Measurements from ENCODE around the gene LBH. TPM values are rescaled to one million over a fixed set of nuclear protein-coding genes. Genes with fewer than 3 reads are reported as not detected.

The LBH gene
- total RNA-seq, 2 experiments from 2014 or later: 127 to 130 TPM

- CTCF ChIA-PET: interaction anchor here (1.5 to 4.2 kb wide), 4 partner anchors 13 to 483 kb away, joined by 4 to 20 read pairs (median 13); no protein-coding TSS in a partner anchor
- H3K4me3 Mint-ChIP-seq: peak overlapping the region; percentile 0
- no peaks in the 10 kb centered on the region for H3K36me3 Mint-ChIP-seq (ENCODE audit: low read depth)
- no peak for ATAC-seq
- peaks cover 65% of the 10 kb centered on the region for H3K4me1 Mint-ChIP-seq (ENCODE audit: low read depth)
- TF ChIP-seq CTCF (IDR thresholded peaks at IDR 0.05): no peak
- POLR2A ChIA-PET: interaction anchor here (0.6 to 19.3 kb wide), 4 partner anchors 13 to 197 kb away, joined by 3 to 440 read pairs (median 33); no protein-coding TSS in a partner anchor
- no peak for DNase-seq
- H3K27ac Mint-ChIP-seq: peak overlapping the region; percentile 99
- no peaks in the 10 kb centered on the region for H3K27me3 Mint-ChIP-seq
- intact Hi-C loops (cut with micrococcal nuclease): no loop called here
- H3K9me3 Mint-ChIP-seq: no peaks in the 10 kb centered on the region
These were observed 7.2 kb upstream of the LBH start for GRCh38 chr2:30224151-30224550.

GRCh38 chr2:30225131-30225762, 6.1 kb upstream of the LBH start:
- intact Hi-C loops (cut with micrococcal nuclease): loop anchor here (5.0 kb wide), 1 partner anchor 78 kb away; the partner anchor contains the start of gene YPEL5
- peak; percentile 45 for ATAC-seq
- no peaks in the 10 kb centered on the region for H3K27me3 Mint-ChIP-seq
- H3K36me3 Mint-ChIP-seq (ENCODE audit: low read depth): no peaks in the 10 kb centered on the region
- peak overlapping the region; percentile 87 for H3K4me3 Mint-ChIP-seq
- peaks cover 74% of the 10 kb centered on the region for H3K4me1 Mint-ChIP-seq (ENCODE audit: low read depth)
- TF ChIP-seq CTCF (IDR thresholded peaks at IDR 0.05): no peak
- POLR2A ChIA-PET: interaction anchor here (0.5 to 19.3 kb wide), 5 partner anchors 12 to 85 kb away, joined by 3 to 440 read pairs (median 8); no protein-coding TSS in a partner anchor
- peak overlapping the region; percentile 99 for H3K27ac Mint-ChIP-seq
- H3K9me3 Mint-ChIP-seq: no peaks in the 10 kb centered on the region
- CTCF ChIA-PET: interaction anchor here (0.6 to 5.0 kb wide), 9 partner anchors 14 to 487 kb away, joined by 3 to 57 read pairs (median 6); no protein-coding TSS in a partner anchor
- peak; percentile 53 for DNase-seq

GRCh38 chr2:30226144-30227032, 4.9 kb upstream of the LBH start:
- CTCF ChIA-PET: interaction anchor here (0.8 to 5.0 kb wide), 9 partner anchors 9 to 485 kb away, joined by 3 to 57 read pairs (median 7); no protein-coding TSS in a partner anchor
- POLR2A ChIA-PET: interaction anchor here (0.7 to 19.3 kb wide), 15 partner anchors 9 to 481 kb away, joined by 3 to 440 read pairs (median 6); partner anchors contain the start of gene LCLAT1
- no peaks in the 10 kb centered on the region for H3K27me3 Mint-ChIP-seq
- H3K27ac Mint-ChIP-seq: peak overlapping the region; percentile 99
- DNase-seq (peak; percentile 60), ATAC-seq (peak; percentile 41)
- H3K4me3 Mint-ChIP-seq: peak overlapping the region; percentile 87
- no peaks in the 10 kb centered on the region for H3K9me3 Mint-ChIP-seq
- peaks cover 78% of the 10 kb centered on the region for H3K4me1 Mint-ChIP-seq (ENCODE audit: low read depth)
- no peak for TF ChIP-seq CTCF (IDR thresholded peaks at IDR 0.05)
- H3K36me3 Mint-ChIP-seq (ENCODE audit: low read depth): no peaks in the 10 kb centered on the region
- intact Hi-C loops (cut with micrococcal nuclease): loop anchor here (5.0 kb wide), 1 partner anchor 79 kb away; the partner anchor contains the start of gene YPEL5

GRCh38 chr2:30229596-30229995, 1.7 kb upstream of the LBH start:
- Mint-ChIP-seq H3K4me1 (ENCODE audit: low read depth) (peaks cover 63% of the 10 kb centered on the region), H3K27me3 (no peaks in the 10 kb centered on the region), H3K36me3 (ENCODE audit: low read depth) (peaks cover 20% of the 10 kb centered on the region), H3K4me3 (peak overlapping the region; percentile 78), H3K9me3 (no peaks in the 10 kb centered on the region), H3K27ac (no peak overlapping the region)
- ChIA-PET POLR2A (interaction anchor here (1.2 to 19.3 kb wide), 9 partner anchors 10 to 218 kb away, joined by 3 to 440 read pairs (median 7); partner anchors contain the start of genes LCLAT1 and YPEL5), CTCF (interaction anchor here (0.8 to 14.1 kb wide), 12 partner anchors 9 to 482 kb away, joined by 3 to 216 read pairs (median 4); partner anchors contain the start of gene YPEL5)
- DNase-seq (no peak), ATAC-seq (no peak)
- TF ChIP-seq CTCF (IDR thresholded peaks at IDR 0.05): no peak
- intact Hi-C loops (cut with micrococcal nuclease): loop anchor here (5.0 kb wide), 1 partner anchor 82 kb away; the partner anchor contains the start of gene YPEL5
